NCI-H226 (cell line): Measurements from ENCODE around the gene ELP4.
"Not testable (repeated sequence)": the region's sequence is repeated elsewhere in the genome, so short reads cannot be mapped to it uniquely, and the experiment has no call there.

ENCODE experiments used
- DNase-seq: peaks from one replicate; pipeline ENCODE4 v3.0.0-alpha.2; 2015

Gene ELP4

DNA sequence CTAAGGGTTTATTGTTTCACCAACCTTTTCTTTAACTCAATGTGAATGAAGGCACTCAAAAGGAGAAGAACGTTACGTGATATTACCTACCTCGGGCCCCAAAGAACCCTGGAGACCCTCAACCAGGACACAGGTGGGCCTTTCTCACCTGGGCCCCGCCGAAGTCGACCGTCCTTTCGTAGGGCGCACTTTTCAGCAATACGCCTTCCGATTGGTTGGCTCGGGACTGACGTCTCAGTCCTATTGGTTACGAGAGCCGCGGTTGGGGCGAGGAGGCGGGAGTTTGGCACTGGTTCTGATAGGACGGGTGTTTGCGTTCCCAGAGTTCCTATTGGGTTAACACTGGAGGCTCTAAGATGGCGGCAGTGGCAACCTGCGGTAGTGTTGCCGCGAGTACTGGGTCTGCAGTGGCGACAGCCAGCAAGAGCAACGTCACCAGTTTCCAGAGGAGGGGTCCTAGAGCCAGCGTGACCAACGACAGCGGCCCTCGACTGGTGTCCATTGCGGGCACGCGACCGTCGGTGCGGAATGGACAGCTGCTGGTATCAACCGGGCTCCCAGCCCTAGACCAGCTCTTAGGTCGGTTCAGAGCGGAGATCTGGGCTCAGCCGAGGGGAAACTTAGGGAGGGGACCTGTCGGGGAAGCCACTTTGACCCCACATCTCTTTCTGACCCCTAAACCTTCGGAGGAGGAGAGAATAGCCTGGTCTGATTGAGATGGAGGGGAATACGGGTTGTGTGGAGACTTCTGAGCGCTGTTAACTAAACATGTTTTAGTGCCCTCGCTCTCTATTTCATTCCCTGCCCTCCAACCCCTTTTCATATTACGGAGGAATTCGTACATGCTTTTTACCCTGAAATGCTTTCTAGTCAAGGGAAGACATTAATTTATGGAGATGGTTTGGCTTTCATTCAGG lies at the start of gene ELP4, which contains the start of gene IMMP1L:
Gene ELP4, plus strand, starts transcription at position 339 of the 917 bp plus-strand sequence. Its CDS starts 18 bp downstream, at position 357.
Gene IMMP1L, minus strand, starts transcription at position 194 of the 917 bp plus-strand sequence. CDS start 46,346 bp downstream, outside the sequence.
- peak; percentile 95 for DNase-seq

DNA sequence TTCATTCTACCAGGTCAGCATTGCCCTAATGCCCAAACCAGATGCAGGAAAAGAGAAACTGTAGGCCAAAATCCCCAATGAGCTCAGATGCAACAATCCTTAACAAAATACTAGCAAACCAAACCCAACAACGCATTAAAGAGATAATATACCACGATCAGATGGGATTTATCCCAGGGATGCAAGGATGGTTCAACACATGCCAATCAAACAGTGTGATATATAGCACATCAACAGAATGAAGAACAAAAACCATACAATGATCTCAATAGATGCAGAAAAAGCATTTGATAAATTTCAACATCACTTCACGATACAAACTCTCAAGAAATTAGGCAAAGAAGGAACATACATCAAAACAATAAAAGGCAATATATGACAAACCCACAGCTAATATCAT lies 45.1 kb upstream of the ELP4 start:
- no peak for DNase-seq

- no peak for DNase-seq
These were observed 35.5 kb upstream of the ELP4 start for GRCh38 chr11:31474083-31474482.

- DNase-seq, result no peak
These were observed 31.9 kb upstream of the ELP4 start for GRCh38 chr11:31477528-31478222.

- DNase-seq, result no peak
These were observed 31.4 kb upstream of the ELP4 start for GRCh38 chr11:31478223-31478590.

GRCh38 chr11:31479066-31479465 lies 30.5 kb upstream of the ELP4 start:
- no peak for DNase-seq

- DNase-seq, result no peak
These were observed 28.6 kb upstream of the ELP4 start for GRCh38 chr11:31480930-31481329.

- DNase-seq, result no peak
These were observed 25.1 kb upstream of the ELP4 start for GRCh38 chr11:31484497-31484896.

GRCh38 chr11:31487848-31488247 lies 21.7 kb upstream of the ELP4 start:
- peak; percentile 26 for DNase-seq

DNA sequence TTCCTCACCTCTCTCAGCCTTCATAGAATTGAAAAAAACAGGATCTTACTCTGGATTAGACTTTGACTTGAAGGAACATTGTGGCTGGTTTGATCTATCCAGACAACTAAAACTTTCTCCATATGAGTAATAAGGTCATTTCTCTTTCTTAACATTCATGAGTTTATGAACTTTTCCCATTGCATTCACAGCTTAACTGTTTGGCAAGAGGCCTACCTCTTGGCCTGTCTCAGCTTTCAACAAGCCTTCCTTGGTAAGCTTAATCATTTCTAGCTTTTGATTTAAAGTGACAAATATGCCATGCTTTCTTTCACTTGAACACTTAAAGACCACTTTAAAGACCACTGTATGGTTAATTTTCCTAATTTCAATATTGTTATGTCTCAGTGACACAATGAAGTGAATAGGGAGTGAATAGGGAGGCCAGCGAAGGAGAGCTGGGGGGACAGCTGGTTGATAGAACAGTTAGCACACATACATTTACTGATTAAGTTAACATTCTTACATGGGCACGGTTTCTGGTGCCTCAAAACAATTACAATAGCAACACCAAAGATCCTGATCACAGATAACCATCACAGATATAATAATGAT lies 17.1 kb upstream of the ELP4 start:
- DNase-seq, result no peak

- no peak for DNase-seq
These were observed 16.3 kb upstream of the ELP4 start for GRCh38 chr11:31493235-31493634.

DNA sequence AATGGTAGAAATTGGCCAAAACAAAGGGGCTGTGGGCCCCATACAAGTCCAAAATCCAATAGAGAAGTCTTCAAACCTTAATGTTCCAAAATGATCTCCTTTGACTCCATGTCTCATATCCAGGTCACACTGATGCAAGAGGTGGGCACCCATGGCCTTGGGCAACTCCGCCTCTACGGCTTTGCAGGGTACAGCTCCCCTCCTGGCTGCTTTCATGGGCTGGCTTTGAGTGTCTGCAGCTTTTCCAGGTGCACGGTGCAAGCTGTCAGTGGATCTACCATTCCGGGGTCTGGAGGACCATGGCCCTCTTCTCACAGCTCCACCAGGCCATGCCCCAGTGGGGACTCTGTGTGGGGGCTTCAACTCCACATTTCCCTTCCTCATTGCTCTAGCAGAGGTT lies 15.8 kb upstream of the ELP4 start:
- DNase-seq, result not testable (repeated sequence)

- DNase-seq, result no peak
These were observed 9.9 kb upstream of the ELP4 start for GRCh38 chr11:31499576-31500178.

DNA sequence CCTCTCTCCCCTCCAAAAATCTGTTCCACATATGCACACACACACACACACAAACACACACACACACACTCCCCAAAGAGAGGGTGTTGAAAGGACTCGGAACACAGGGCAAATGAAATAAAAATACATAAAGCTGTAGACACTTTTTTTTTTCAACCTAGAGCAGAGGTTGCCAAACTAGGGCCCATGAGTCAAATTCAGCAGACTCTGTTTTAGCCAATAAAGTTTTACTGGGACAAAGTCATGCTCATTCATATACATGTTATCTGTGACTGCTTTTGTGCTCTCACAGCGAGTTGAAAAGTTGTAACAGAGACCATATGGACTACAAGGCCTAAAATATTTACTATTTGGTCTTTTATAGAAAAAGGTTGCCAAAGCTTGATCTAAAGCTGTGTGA lies 9.0 kb upstream of the ELP4 start:
- no peak for DNase-seq

GRCh38 chr11:31509051-31509428 lies 527 bp upstream of the ELP4 start:
- DNase-seq, result no peak

GRCh38 chr11:31512117-31512516 lies 2.5 kb downstream of the ELP4 start:
- DNase-seq, result no peak

- DNase-seq, result no peak
These were observed 12.1 kb downstream of the ELP4 start for GRCh38 chr11:31521497-31522150.

GRCh38 chr11:31529189-31529588 lies 19.6 kb downstream of the ELP4 start:
- DNase-seq, result no peak

- DNase-seq, result no peak
These were observed 20.1 kb downstream of the ELP4 start for GRCh38 chr11:31529701-31530100.

- peak; percentile 9 for DNase-seq
These were observed 21.7 kb downstream of the ELP4 start for GRCh38 chr11:31531293-31531692.

- no peak for DNase-seq
These were observed 25.9 kb downstream of the ELP4 start for GRCh38 chr11:31535479-31535878.

GRCh38 chr11:31542862-31543261 lies 33.3 kb downstream of the ELP4 start:
- DNase-seq, result no peak

- DNase-seq, result no peak
These were observed 46.4 kb downstream of the ELP4 start for GRCh38 chr11:31555938-31556337.
